K562 (cell line): ENCODE measurements around the gene DAPK1. TPM values are rescaled to one million over a fixed set of nuclear protein-coding genes. Genes with fewer than 3 reads are reported as not detected.

Source experiments
- BRCA1 ChIP-seq, 2 experiments: fragments of 450-650 bp in 1 of 2; sonication (generic) in 1 of 2; formaldehyde crosslinking in 1 of 2; IDR thresholded peaks; 2 replicates each; pipeline versions ENCODE4 v1.5.0 to v1.6.1; 2017 to 2020; ENCODE audit warnings: mild to moderate bottlenecking in 1 of 2, missing genetic modification reagents in 1 of 2
- CHAMP1 ChIP-seq: fragments of 450-650 bp; IDR thresholded peaks from 2 replicates; pipeline ENCODE4 v1.6.1; 2016; ENCODE audit warnings: mild to moderate bottlenecking
- HEY1 ChIP-seq: fragments of 250-450 bp; sonication (Bioruptor Pico); IDR thresholded peaks from 2 replicates; pipeline ENCODE4 v1.5.0; 2020; ENCODE audit warnings: mild to moderate bottlenecking, moderate library complexity, borderline replicate concordance
- HMBOX1 ChIP-seq: sonication (generic); IDR thresholded peaks from 2 replicates; pipeline ENCODE4 v1.6.1; 2016
- LARP7 ChIP-seq: fragments of 450-650 bp; IDR thresholded peaks from 2 replicates; pipeline ENCODE4 v1.6.1; 2016
- SMARCE1 ChIP-seq: fragments of 450-650 bp; IDR thresholded peaks from 2 replicates; pipeline ENCODE4 v1.7.1; 2016; ENCODE audit warnings: mild to moderate bottlenecking
- ZNF445 ChIP-seq: fragments of 250-450 bp; sonication (Bioruptor Pico); IDR thresholded peaks from 2 replicates; pipeline ENCODE4 v1.4.0; 2020; ENCODE audit warnings: low read depth, mild to moderate bottlenecking, moderate library complexity
- polyA plus RNA-seq, 8 experiments: library from polyadenylated mRNA; depleted of rRNA in 4 of 8; stranded (reverse) in 5 of 8; unstranded in 3 of 8; fragments of >200 nt; fragmentation: Nextera tagmentation in 2 of 8; fragmentation: Illumina TruSeq in 1 of 8; extraction: Ambion mirVana in 2 of 8; extraction: Trizol in 1 of 8; gene quantifications; 2 replicates each; pipeline versions ENCODE4 v1.2.1 to v1.2.3, GENCODE V29; 2011 to 2014; ENCODE audit warnings: inconsistent platforms in 1 of 8, missing spikeins in 1 of 8
- total RNA-seq, 7 experiments: library from RNA; depleted of rRNA in 6 of 7; stranded (reverse); fragments of >200 nt in 6 of 7; fragmentation: Illumina TruSeq in 2 of 7; extraction: Trizol in 2 of 7; gene quantifications; 2 replicates each; pipeline versions ENCODE4 v1.2.1 to v1.2.3, GENCODE V29; 2011 to 2021; ENCODE audit warnings: low replicate concordance in 1 of 7

The DAPK1 gene
- total and polyA plus RNA-seq, 9 of the 15 experiments (the other 6 are each of a cell fraction or from before 2014, with no cell fraction given) = 1.7 to 26.4 (median 15.8) TPM

- no peak for TF ChIP-seq BRCA1 (IDR thresholded peaks at IDR 0.05)
- no peak for TF ChIP-seq BRCA1 (CRISPR knock-in tag; IDR thresholded peaks at IDR 0.05)
- no peak for TF ChIP-seq ZNF445 (CRISPR knock-in tag)
- no peak for TF ChIP-seq CHAMP1
- peak; percentile 27; the same call in 1 of the 2 replicates for TF ChIP-seq SMARCE1
- no peak for TF ChIP-seq LARP7
- TF ChIP-seq HEY1 (CRISPR knock-in tag) = no peak
- TF ChIP-seq HMBOX1 = peak; percentile 83
Measured at GRCh38 chr9:87581513-87581912, 83.8 kb downstream of the DAPK1 start (continued).
